Measurements from ENCODE around the gene CNTNAP5.

The CNTNAP5 gene

DNA sequence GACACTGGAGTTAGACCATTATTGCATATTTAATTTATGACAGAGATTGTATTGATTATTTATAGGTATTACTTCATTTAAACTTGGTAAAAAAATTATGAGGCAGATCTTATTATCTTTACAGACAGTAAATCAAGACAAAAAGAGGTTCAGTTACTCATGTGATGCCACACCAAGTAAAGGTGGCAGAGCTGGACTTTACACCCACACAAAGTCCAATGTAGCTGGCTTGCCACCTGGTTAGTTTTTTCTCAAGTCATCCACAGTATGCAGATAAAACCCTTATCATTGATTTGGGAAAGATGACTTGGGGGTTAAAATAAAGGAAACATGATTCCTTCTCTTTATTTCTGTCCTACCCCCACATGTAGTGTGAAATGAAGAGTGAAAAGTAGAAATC lies 137.2 kb downstream of the CNTNAP5 start:
- TF ChIP-seq ELF4 (IDR thresholded peaks at IDR 0.05) = no peak
- TF ChIP-seq FOXK2 (IDR thresholded peaks at IDR 0.05) = no peak
- TF ChIP-seq FOXA1 (IDR thresholded peaks at IDR 0.05) = no peak
- no peak for TF ChIP-seq TARDBP (IDR thresholded peaks at IDR 0.05)
- TF ChIP-seq FOXM1 (IDR thresholded peaks at IDR 0.05; ENCODE audit: borderline replicate concordance) = no peak
- no peak for TF ChIP-seq ARNT (IDR thresholded peaks at IDR 0.05)
- no peak for TF ChIP-seq NFRKB (IDR thresholded peaks at IDR 0.05)
- no peak for TF ChIP-seq ZNF384 (IDR thresholded peaks at IDR 0.05)
- TF ChIP-seq HDGF (IDR thresholded peaks at IDR 0.05; ENCODE audit: borderline replicate concordance) = no peak
- no peak for TF ChIP-seq L3MBTL2 (conservative IDR thresholded peaks at IDR 0.05)
- TF ChIP-seq, protein P1, sequence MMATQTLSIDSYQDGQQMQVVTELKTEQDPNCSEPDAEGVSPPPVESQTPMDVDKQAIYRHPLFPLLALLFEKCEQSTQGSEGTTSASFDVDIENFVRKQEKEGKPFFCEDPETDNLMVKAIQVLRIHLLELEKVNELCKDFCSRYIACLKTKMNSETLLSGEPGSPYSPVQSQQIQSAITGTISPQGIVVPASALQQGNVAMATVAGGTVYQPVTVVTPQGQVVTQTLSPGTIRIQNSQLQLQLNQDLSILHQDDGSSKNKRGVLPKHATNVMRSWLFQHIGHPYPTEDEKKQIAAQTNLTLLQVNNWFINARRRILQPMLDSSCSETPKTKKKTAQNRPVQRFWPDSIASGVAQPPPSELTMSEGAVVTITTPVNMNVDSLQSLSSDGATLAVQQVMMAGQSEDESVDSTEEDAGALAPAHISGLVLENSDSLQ (IDR thresholded peaks at IDR 0.05) = no peak
- TF ChIP-seq LEF1 (IDR thresholded peaks at IDR 0.05; ENCODE audit: borderline replicate concordance) = no peak
- ChIA-PET CTCF (no interaction called here), POLR2A (no interaction called here)
- no peak for DNase-seq (ENCODE audit: extremely low spot score)

- ChIA-PET POLR2A (no interaction called here), CTCF (no interaction called here)
- DNase-seq (ENCODE audit: extremely low spot score) = no peak
- TF ChIP-seq ELF4 (IDR thresholded peaks at IDR 0.05) = no peak
- no peak for TF ChIP-seq SUZ12 (IDR thresholded peaks at IDR 0.05)
- no peak for TF ChIP-seq CTBP1 (IDR thresholded peaks at IDR 0.05; ENCODE audit: borderline replicate concordance)
- no peak for TF ChIP-seq LEF1 (IDR thresholded peaks at IDR 0.05; ENCODE audit: borderline replicate concordance)
- TF ChIP-seq SP1 (IDR thresholded peaks at IDR 0.05) = no peak
- no peak for TF ChIP-seq BHLHE40 (IDR thresholded peaks at IDR 0.05; ENCODE audit: borderline replicate concordance)
- no peak for TF ChIP-seq ARNT (IDR thresholded peaks at IDR 0.05)
- TF ChIP-seq, protein P1 (IDR thresholded peaks at IDR 0.05) = no peak
- no peak for TF ChIP-seq TARDBP (IDR thresholded peaks at IDR 0.05)
- TF ChIP-seq FOXK2 (IDR thresholded peaks at IDR 0.05) = no peak
- TF ChIP-seq FOXM1 (IDR thresholded peaks at IDR 0.05; ENCODE audit: borderline replicate concordance) = no peak
- no peak for TF ChIP-seq ZNF384 (IDR thresholded peaks at IDR 0.05)
- no peak for TF ChIP-seq NFRKB (IDR thresholded peaks at IDR 0.05)
These were observed 138.8 kb downstream of the CNTNAP5 start for GRCh38 chr2:124163840-124164239.

DNA sequence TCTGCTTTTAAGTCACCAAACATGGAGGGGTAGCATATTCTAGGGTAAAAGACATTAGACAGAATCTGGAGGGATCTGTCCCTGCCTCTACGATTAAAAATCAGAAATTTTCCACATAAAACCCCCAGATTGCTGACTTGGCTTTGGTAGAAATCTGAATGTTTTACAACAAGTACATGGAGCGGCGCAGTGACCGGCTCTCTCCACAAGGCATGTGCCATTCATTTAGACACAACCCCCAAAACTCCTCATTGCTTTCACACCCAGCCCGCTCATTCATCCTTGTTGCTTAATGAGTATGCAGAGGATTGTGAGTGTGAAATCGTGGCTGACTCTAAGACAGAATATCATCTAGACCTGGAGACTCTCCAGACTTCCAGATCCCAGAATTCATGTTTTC lies 140.6 kb downstream of the CNTNAP5 start:
- DNase-seq (ENCODE audit: extremely low spot score) = no peak
- TF ChIP-seq LEF1 (IDR thresholded peaks at IDR 0.05; ENCODE audit: borderline replicate concordance) = no peak
- no peak for TF ChIP-seq FOXA1 (IDR thresholded peaks at IDR 0.05)
- TF ChIP-seq TARDBP (IDR thresholded peaks at IDR 0.05) = no peak
- TF ChIP-seq ELF4 (IDR thresholded peaks at IDR 0.05) = no peak
- no peak for TF ChIP-seq ARNT (IDR thresholded peaks at IDR 0.05)
- TF ChIP-seq BHLHE40 (IDR thresholded peaks at IDR 0.05; ENCODE audit: borderline replicate concordance) = no peak
- no peak for TF ChIP-seq HDGF (IDR thresholded peaks at IDR 0.05; ENCODE audit: borderline replicate concordance)
- TF ChIP-seq L3MBTL2 (conservative IDR thresholded peaks at IDR 0.05) = no peak
- no peak for TF ChIP-seq SP1 (IDR thresholded peaks at IDR 0.05)
- no peak for TF ChIP-seq FOXM1 (IDR thresholded peaks at IDR 0.05; ENCODE audit: borderline replicate concordance)
- TF ChIP-seq NFRKB (IDR thresholded peaks at IDR 0.05) = no peak
- ChIA-PET POLR2A (no interaction called here), CTCF (no interaction called here)

DNA sequence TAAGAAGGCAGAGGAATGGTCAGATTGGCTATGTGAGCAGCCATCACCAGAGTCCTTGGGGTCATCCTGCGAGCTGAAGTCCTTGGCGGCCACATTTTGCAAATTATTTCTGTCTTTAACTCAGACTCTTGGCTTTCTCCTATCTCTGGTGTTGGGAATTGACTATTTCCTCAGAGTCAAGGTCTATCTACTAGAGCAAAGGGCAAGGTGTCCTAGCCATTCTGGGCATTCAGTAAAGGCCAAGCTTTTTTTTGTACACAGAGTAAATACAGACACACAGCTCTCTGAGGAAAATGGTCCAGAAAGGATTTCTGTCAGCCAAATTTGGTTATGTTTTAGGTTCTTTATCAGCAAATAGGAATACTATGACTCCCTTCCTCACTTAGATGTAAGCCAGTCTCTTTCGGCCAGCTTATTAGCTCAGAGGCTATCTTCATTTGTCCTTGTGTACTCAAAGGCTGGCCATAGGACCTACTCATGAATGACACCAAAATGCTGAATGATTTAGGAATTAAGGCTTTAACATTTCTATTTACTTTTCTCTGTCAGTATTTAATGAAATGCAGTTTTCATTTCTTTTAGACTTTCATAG lies 146.5 kb downstream of the CNTNAP5 start:
- no peak for DNase-seq (ENCODE audit: extremely low spot score)
- POLR2A ChIA-PET = no interaction called here

DNA sequence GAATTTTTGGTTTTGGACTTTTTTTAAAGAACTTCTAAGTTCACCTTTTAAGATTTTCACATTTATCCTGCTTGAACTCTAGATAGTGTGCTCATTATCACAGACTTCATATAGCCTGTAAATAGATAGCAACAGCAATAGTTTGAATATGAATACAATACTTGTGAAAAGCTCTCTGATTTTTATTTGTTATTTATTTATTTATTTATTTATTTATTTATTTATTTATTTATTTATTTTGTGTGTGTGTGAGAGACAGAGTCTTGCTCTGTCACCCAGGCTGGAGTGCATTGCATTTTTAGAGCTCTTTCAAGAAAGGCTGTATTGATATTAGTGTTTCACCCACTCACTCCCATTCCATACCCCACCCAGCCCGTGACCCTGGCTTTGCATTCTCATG lies 153.6 kb downstream of the CNTNAP5 start:
- CTCF ChIA-PET = no interaction called here
- POLR2A ChIA-PET = no interaction called here
- TF ChIP-seq FOXK2 (IDR thresholded peaks at IDR 0.05) (no peak), LEF1 (IDR thresholded peaks at IDR 0.05; ENCODE audit: borderline replicate concordance) (no peak), NFRKB (IDR thresholded peaks at IDR 0.05) (no peak), SUZ12 (IDR thresholded peaks at IDR 0.05) (no peak)
- TF ChIP-seq, protein P1 (IDR thresholded peaks at IDR 0.05) = no peak
- DNase-seq (ENCODE audit: extremely low spot score) = no peak

More for the DNA sequence above, 146.5 kb downstream of the CNTNAP5 start:
- CTCF ChIA-PET = no interaction called here
- no peak for TF ChIP-seq FOXK2 (IDR thresholded peaks at IDR 0.05)
- TF ChIP-seq, protein P1 (IDR thresholded peaks at IDR 0.05) = no peak
- TF ChIP-seq FOXM1 (IDR thresholded peaks at IDR 0.05; ENCODE audit: borderline replicate concordance) = no peak
- no peak for TF ChIP-seq ELF4 (IDR thresholded peaks at IDR 0.05)
- no peak for TF ChIP-seq ZNF384 (IDR thresholded peaks at IDR 0.05)
- TF ChIP-seq CTBP1 (IDR thresholded peaks at IDR 0.05; ENCODE audit: borderline replicate concordance) = no peak

GRCh38 chr2:124180635-124181034 lies 155.5 kb downstream of the CNTNAP5 start:
- CTCF ChIA-PET = no interaction called here
- POLR2A ChIA-PET = no interaction called here
- no peak for TF ChIP-seq HDGF (IDR thresholded peaks at IDR 0.05; ENCODE audit: borderline replicate concordance)
- no peak for TF ChIP-seq FOXK2 (IDR thresholded peaks at IDR 0.05)
- TF ChIP-seq TARDBP (IDR thresholded peaks at IDR 0.05) = no peak
- no peak for TF ChIP-seq FOXM1 (IDR thresholded peaks at IDR 0.05; ENCODE audit: borderline replicate concordance)
- no peak for TF ChIP-seq FOXA1 (IDR thresholded peaks at IDR 0.05)
- TF ChIP-seq, protein P1 (IDR thresholded peaks at IDR 0.05) = no peak
- DNase-seq (ENCODE audit: extremely low spot score) = no peak

Measured in HEK293T (cell line).